22Rv1 (cell line): ENCODE measurements around the gene TNRC18.

ENCODE experiments used
- H3K27ac ChIP-seq: fragments of 450-650 bp; 2 replicates; pipeline ENCODE4 v1.5.1; 2017
- ZFX ChIP-seq: fragments of 450-650 bp; IDR thresholded peaks from 2 replicates; pipeline ENCODE4 v1.6.1; 2017; ENCODE audit warnings: antibody characterized with exemption, borderline replicate concordance
- TF ChIP-seq, protein P1 (sequence below): fragments of 450-650 bp; IDR thresholded peaks from 2 replicates; pipeline ENCODE4 v1.5.1; 2017; ENCODE audit warnings: mild to moderate bottlenecking

Gene TNRC18

DNA sequence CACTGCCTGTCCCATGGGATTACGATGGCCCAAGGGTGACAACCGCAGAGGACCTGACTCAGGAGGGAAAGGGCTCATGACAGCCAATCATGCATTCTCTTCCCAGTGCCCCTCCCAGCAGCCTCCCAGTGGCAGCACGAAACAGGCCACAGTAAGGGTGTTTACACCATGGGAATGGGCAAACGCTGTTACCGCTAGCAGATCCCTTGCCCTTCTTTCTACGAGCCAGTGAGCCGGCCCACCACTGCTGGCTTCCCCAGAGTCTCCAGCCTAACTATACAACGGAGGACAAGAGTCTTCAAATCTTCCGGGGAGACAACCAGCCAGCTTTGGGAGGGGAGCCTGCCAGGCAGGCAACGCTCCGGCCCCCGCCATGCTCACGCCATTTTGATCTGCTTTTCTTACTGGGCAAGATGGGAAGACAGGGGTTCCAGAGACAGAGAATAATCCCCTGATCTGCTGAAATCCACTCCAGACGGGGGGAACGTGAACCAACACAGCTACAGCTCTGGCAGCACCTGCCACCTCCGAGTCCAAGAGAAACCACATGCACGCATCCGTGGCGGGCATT is 71.1 kb downstream of the TNRC18 start:
- TF ChIP-seq, protein P1, sequence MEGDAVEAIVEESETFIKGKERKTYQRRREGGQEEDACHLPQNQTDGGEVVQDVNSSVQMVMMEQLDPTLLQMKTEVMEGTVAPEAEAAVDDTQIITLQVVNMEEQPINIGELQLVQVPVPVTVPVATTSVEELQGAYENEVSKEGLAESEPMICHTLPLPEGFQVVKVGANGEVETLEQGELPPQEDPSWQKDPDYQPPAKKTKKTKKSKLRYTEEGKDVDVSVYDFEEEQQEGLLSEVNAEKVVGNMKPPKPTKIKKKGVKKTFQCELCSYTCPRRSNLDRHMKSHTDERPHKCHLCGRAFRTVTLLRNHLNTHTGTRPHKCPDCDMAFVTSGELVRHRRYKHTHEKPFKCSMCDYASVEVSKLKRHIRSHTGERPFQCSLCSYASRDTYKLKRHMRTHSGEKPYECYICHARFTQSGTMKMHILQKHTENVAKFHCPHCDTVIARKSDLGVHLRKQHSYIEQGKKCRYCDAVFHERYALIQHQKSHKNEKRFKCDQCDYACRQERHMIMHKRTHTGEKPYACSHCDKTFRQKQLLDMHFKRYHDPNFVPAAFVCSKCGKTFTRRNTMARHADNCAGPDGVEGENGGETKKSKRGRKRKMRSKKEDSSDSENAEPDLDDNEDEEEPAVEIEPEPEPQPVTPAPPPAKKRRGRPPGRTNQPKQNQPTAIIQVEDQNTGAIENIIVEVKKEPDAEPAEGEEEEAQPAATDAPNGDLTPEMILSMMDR = no peak
- no peak for TF ChIP-seq ZFX
- H3K27ac ChIP-seq = no peak overlapping the region

DNA sequence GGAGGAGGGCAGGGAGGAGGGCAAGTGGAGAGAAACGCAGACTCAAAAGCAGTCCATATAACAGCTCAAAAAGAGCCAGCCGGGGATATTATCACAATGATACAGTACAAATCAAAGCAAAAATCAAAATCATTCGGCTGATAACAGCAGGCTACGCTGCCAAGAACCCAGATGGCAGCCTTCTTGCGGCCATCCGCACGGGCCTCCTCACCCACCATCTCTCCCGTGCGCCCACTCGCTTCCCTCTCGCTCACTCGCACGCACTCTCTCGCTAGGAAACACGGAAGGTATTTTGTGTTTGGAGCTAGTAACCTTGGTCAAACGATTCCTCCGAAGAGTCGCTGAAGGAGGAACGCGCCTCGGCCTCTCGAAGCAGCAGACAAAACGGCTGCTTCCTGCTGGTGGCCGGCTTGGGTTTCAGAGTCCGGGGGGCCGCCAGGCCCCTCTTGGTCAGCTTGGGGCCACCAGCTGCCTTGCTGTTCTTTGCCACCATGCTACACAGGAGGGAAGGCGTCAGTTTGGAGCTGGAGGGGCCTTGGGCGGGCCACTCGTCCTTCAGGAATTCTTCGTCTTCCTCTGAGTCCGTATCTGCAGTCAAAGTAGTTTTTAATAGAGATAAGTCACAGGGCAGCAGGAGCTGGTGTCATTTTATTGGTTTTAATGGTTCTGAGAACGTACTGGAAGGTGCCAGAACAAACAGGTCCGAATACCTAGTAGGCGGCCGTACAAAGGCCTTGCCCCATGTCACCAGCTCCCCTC is 71.9 kb downstream of the TNRC18 start:
- TF ChIP-seq, protein P1 = no peak
- TF ChIP-seq ZFX = no peak
- no peak overlapping the region for H3K27ac ChIP-seq

GRCh38 chr7:5350600-5351385 is 72.8 kb downstream of the TNRC18 start:
- TF ChIP-seq, protein P1 = no peak
- TF ChIP-seq ZFX = no peak
- H3K27ac ChIP-seq = no peak overlapping the region

- H3K27ac ChIP-seq = no peak overlapping the region
- no peak for TF ChIP-seq ZFX
Observed at GRCh38 chr7:5350174-5350463, 73.5 kb downstream of the TNRC18 start.

- TF ChIP-seq, protein P1 = no peak
- TF ChIP-seq ZFX = no peak
- H3K27ac ChIP-seq = no peak overlapping the region
Observed at GRCh38 chr7:5349437-5350173, 74.0 kb downstream of the TNRC18 start.

- no peak overlapping the region for H3K27ac ChIP-seq
- TF ChIP-seq, protein P1 = no peak
- TF ChIP-seq ZFX = no peak
Observed at GRCh38 chr7:5349005-5349380, 74.6 kb downstream of the TNRC18 start.

- no peak for TF ChIP-seq ZFX
- TF ChIP-seq, protein P1 = no peak
Observed at GRCh38 chr7:5348134-5349004, 75.3 kb downstream of the TNRC18 start.

More at GRCh38 chr7:5348134-5349004, 75.3 kb downstream of the TNRC18 start:
- H3K27ac ChIP-seq = no peak overlapping the region
